Fibroblast of the conjunctiva (primary cell): ENCODE results near the gene ZNF208.
"Not testable (repeated sequence)": the region's sequence is repeated elsewhere in the genome, so short reads cannot be mapped to it uniquely, and the experiment has no call there.

Experiments
- DNase-seq: peaks from one replicate; pipeline ENCODE4 v3.0.0-alpha.2; 2010; ENCODE audit warnings: low read depth

The ZNF208 gene

GRCh38 chr19:22010437-22011143 lies at the start of gene ZNF208:
ZNF208 (minus strand) TSS chr19:22010943; CDS start chr19:22010794, 149 bp downstream.
- DNase-seq, result not testable (repeated sequence)

DNA sequence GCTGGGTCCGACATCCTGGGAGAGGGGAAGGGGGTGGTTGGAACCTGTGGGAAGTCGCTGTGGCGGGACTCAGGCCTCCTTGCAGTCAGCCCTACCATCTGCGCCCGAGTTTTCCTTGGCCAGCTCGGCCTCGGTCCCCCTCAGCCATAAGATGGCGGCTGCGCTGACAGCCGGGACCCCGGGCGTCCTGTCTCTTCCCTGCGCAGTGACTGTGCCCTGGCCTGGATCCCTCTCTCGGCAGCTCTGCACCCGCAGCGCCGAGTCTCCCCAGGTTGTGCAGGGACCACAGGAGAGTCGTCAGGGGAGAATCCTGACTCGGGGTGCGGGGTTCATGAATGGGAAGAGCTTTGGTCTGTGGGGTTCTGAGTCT lies 41.9 kb upstream of the ZNF208 start:
- DNase-seq, result no peak

GRCh38 chr19:22041151-22041550 lies 30.4 kb upstream of the ZNF208 start:
- DNase-seq, result not testable (repeated sequence)

DNA sequence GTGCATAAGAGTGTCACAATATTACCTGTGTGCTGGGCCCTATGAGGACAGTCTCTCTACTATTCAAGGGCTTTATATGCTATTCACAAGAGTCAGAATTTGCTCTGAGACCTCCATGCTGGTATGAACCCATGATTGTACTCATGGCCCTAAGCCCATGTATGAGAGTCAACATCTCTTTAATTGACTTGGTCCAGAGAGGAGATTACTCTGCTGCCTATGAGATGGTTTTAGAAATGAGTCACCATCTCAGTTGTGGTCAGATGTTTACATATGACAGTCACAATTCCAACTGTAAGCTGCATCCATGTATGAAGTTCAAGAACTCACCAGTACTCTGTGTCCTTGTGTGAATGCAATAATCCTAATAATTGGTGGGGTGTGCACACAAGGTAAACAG lies 19.9 kb upstream of the ZNF208 start:
- DNase-seq, result no peak

DNA sequence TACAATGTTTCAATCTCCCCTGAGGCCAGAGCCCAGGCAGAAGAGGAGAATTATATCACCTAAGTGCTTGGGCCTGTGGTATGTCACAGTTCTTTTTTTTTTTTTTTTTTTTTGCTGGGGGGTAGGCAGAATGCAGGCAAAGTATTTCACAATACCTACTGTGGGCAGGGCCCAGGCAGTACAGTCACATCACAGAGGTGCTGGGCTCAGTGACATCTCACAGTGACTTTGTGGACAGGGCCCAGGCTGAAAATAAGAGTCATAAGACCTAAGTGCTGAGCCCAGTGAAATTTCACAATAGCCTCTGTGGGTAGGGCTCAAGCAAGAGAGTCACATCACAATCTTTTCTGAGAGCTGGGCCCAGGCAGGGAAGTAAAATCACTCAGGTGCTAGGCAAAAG lies 15.9 kb upstream of the ZNF208 start:
- DNase-seq, result no peak

- not testable (repeated sequence) for DNase-seq
These were observed 14.8 kb upstream of the ZNF208 start for GRCh38 chr19:22025539-22025938.

DNA sequence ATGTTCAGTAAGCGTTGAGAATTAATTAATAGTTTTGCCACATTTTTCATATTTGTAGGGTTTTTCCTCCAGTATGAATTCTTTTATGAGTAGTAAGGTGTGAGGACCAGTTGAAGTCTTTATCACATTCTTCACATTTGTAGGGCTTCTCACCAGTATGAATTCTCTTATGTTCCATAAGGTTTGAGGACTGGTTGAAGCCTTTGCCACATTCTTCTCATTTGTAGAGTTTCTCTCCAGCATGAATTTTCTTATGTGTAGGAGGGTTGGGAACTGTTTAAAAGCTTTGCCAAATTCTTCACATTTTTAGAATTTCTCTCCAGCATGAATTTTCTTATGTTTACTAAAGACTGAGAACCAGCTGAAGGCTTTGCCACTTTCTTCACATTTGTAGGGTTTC lies 40.3 kb downstream of the ZNF208 start:
- no peak for DNase-seq

- no peak for DNase-seq
These were observed 63.0 kb downstream of the ZNF208 start for GRCh38 chr19:21947775-21948174.

DNA sequence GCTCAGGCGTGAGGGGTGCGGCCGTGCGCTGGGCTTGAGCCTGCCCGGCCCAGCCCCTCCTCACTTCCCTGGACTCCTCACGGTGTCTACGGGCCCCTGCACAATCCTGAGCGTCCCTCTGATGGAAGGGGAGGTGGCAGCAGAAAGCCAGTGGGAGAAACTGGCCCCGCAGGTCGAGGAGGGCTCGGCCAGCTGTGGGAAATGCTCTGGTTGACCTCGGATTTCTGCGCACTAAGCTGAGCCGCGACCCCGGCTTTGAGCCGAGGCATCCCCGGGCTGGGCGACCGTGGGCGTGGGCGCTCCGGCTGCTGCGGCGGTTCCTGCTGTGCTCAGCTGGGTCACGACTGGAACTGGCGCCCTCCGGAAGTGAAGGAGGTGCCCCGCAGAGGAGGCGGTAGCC lies 70.1 kb downstream of the ZNF208 start:
- no peak for DNase-seq

DNA sequence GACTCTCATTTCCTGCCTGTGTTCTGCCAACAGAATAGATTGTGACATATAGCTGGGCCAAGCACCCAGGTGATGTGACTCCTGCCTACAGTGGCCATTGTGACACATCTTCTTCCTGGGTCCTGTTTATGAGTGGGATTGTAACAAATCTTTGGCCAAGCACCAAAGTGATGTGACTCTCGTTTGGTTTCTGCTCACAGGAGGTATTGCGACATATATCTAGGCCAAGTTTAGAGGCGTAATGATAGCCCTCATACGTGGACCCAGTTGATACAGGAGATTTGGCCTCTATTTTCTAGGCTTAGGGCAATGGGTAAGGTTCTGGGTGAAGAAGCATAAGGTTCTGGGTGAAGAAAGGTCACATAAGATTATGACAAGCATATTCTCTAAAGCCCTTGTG lies 76.2 kb downstream of the ZNF208 start:
- DNase-seq, result no peak

DNA sequence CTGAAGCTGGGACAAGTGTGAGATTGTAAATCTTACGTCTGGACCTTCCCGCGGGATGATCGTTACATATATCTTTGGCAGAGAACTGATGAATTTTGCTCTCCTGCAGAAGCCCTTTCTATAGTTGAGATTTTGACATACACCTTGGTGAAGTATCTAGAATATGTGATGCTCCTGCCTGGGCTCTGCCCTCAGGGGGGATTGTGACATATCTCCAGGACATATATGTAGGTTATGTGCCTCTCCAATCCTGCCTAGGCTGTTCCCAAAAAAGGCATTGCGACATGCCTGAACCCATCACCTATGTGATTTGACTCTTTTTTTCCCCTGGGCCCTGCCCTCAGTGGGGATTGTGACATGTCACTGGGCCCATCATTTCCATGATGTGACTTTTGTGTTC lies 76.6 kb downstream of the ZNF208 start:
- DNase-seq, result no peak

DNA sequence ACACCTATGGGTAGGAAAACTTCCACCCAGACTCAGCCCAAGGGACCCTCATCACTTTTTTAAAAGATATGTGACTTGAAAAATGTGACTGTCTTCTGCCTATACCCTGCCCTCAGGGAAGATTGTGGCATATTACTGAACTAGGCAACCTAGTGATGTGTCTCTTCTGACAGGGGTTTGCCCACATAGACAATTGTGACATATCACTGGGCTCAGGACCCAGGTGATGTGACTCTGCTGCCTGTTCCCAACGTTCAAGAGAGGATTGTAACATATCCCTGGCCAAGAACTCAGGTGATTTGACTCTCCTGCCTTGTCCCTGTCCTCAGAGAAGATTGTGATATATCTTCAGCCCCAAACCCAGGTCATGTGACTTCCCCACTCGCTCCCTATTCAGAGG lies 88.5 kb downstream of the ZNF208 start:
- DNase-seq, result no peak

DNA sequence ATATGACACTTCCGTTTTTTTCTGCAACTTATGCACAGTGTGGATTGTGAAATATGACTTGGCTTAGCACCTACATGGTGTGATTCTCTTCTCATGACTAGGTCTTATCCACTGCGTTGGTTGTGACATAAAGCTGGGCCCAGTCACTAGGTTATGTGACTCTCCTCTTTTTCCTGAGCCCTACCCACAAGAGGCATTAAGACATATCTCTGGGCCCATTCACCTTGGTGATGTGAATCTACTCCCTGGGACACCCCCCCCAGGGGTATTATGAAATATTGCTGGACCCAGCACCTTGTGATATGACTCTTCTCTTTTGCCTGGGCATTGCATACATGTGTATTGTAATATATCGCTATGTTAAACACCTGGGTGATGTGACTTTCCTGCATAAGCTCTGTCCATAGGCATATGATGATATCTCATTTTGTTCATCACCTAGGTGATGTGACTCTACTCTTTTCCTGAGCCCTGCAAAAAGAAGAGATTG lies 89.0 kb downstream of the ZNF208 start:
- no peak for DNase-seq

DNA sequence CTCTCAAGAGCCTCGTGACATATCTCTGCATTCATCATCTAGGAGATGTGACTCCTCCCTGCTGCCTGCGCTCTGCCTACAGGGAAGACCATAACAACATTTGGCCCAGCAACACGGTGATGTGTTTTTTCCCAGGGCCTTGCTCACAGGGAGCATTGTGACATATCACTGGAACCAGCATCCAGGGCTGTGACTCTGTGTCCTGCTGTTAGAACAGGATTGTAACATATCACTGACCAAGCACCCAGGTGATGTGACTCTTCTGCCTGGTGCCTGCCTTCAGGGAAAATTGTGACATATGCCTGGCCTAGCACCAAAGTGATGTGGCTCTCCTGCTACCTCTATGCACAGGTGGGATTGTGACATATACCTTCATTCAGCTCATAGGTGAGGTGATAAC lies 95.3 kb downstream of the ZNF208 start:
- no peak for DNase-seq

DNA sequence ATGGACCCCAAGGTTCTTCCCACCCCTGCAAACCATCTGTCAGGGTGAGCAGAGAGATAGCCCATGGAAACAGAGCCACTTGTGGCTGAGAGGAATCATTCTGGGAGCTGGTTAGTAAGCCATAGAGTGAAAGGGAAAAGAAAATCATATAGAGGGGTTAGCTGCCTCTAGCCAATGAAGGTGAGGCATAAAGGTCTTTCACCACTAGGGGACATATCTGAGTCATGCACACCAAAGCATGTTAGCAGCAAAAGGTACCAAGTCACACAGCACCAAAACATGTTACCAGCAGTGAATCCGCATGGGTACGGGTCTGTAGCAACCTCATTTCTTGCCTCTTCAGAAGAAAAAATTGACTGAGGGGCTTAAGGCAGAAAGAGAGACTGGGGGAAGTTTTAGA lies 98.1 kb downstream of the ZNF208 start:
- DNase-seq, result no peak

- no peak for DNase-seq
These were observed 100.4 kb downstream of the ZNF208 start for GRCh38 chr19:21910318-21910717.

GRCh38 chr19:21908066-21908465 lies 102.7 kb downstream of the ZNF208 start:
- DNase-seq, result no peak

GRCh38 chr19:21907516-21907915 lies 103.2 kb downstream of the ZNF208 start:
- no peak for DNase-seq

DNA sequence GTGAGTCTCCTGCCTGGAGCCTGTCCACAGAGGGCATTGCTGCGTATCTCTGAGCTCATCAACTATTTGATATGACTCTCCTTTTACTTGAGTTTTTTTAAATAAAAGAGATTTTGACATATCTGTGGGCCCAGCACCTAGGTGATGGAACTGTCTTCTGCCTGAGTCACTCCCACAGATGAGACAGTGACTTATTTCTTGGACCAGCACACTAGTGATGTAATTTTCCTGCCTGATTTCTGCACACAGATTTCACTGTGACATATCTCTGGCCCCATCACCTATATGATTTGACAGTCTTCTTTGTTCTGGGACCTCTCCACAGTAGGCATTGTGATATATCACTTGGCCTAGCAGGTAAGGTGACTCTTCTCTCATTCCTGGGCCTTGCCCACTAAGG lies 108.2 kb downstream of the ZNF208 start:
- DNase-seq, result no peak

DNA sequence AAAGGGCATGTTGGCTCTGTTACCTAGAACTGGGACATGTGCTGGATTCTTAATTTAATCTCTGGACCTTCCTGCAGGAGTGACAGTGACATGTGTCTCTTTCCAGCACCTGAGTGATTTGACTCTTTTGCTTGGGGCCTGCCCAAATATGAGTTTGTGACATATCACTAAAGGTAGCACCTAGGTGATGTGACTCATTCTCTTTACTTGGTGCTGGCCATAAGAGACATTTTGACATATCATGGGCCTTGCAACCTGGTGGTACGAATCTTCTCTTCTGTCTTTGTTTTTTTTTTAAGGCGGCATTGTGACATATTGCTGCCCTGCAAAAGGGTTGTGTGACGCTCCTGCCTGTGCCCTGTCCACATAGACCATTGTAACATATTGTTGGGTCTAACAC lies 108.9 kb downstream of the ZNF208 start:
- DNase-seq, result no peak

- DNase-seq, result no peak
These were observed 110.3 kb downstream of the ZNF208 start for GRCh38 chr19:21900401-21900800.

DNA sequence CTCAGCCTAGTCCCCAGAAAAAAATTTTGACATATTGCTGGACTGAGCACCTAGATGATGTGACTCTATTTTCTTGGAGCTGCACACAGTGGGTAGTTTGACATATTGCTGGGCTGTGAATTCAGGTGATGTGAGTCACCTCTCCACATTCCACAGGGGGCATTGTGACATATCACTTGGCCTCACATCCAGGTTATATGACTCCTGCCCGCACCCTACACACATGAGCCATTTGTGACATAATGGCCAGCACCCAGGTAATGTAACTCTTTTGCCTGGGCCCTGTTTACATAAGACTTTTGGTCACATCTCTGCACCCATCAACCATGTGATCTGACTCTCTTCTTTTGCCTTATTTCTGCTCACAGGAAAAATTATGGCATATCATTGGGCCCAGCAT lies 119.7 kb downstream of the ZNF208 start:
- no peak for DNase-seq

DNA sequence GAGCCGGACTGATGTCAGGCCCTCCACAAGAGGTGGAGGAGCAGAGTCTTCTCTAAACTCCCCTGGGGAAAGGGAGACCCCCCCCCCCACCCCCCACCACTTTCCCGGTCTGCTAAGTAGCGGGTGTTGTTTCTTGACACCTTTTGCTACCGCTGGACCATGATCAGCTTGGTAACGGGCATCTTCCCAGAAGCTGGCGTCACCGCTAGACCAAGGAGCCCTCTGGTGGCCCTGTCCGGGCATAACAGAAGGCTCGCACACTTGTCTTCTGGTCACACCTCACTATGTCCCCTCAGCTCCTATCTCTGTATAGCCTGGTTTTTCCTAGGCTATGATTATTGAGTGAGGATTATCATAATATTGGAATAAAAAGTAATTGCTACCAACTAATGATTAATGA lies 120.7 kb downstream of the ZNF208 start:
- not testable (repeated sequence) for DNase-seq

DNA sequence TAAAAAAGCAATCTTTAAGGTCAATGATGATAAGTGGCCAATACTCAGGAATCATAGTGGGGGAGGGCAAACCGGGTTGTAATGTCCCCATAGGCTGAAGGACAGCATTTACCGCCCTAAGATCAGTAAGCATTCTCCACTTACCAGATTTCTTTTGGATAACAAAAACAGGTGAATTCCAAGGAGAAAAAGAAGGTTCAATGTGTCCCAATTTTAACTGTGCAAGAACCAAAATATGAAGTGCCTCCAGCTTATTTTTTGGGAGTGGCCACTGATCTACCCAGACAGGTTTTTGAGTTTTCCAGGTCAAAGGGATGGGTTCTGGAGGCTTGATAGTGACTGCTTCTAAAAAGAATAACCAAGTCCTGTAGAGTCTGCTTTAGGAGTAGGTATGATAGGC lies 125.2 kb downstream of the ZNF208 start:
- DNase-seq, result not testable (repeated sequence)
